H1 (cell line): Measurements from ENCODE around the gene PRSS2. TPM values are rescaled to one million over a fixed set of nuclear protein-coding genes. Genes with fewer than 3 reads are reported as not detected.

Experiments
- CHD7 ChIP-seq: fragments of 300-600 bp; sonication (generic); IDR thresholded peaks from 2 replicates; pipeline ENCODE4 v1.7.1; 2012; ENCODE audit warnings: low read length, moderate library complexity, mild to moderate bottlenecking, inconsistent platforms; ENCODE audit not compliant: insufficient replicate concordance
- HDAC6 ChIP-seq: IDR thresholded peaks from one replicate; pipeline ENCODE4 v1.7.1; 2012; ENCODE audit warnings: low read depth, mild to moderate bottlenecking, inconsistent platforms, low read length, moderate library complexity
- polyA plus RNA-seq, 7 experiments: library from polyadenylated mRNA; depleted of rRNA in 3 of 7; stranded (reverse) in 5 of 7; unstranded in 2 of 7; fragments of >200 nt in 5 of 7; fragments of 200-250 nt in 2 of 7; gene quantifications; 1 replicate in 5 of 7; 2 replicates in 1 of 7; 4 replicates in 1 of 7; pipeline versions ENCODE4 v1.2.1 to v1.2.3, GENCODE V29; 2011 to 2013; ENCODE audit warnings: missing spikeins in 2 of 7, mixed read lengths in 2 of 7
- total RNA-seq: library from RNA; stranded (reverse); fragmentation: NEBNext Ultra II Directional; extraction: Animal tissue kit (Norgen Biotek cat#: 25700); gene quantifications from 2 replicates; pipeline ENCODE4 v1.2.1, GENCODE V29; 2021
- TF ChIP-seq, protein P1 (sequence below), 3 experiments: IDR thresholded peaks; 1 replicate in 2 of 3; 2 replicates in 1 of 3; pipeline versions ENCODE4 v1.5.1 to v1.6.1; 2011; ENCODE audit warnings: low read length in 3 of 3, mild to moderate bottlenecking in 3 of 3, inconsistent platforms in 2 of 3, low read depth in 1 of 3, moderate library complexity in 1 of 3; ENCODE audit not compliant: insufficient read depth in 1 of 3; ENCODE audit errors: control extremely low read depth in 1 of 3

The PRSS2 gene
- total and polyA plus RNA-seq, 2 of the 8 experiments (the other 6 are each of a cell fraction or from before 2014, with no cell fraction given), result not detected

GRCh38 chr7:142787034-142787768 is 16.4 kb downstream of the PRSS2 start (continued):
- no peak for TF ChIP-seq CHD7
- no peak for TF ChIP-seq HDAC6
- TF ChIP-seq, protein P1, sequence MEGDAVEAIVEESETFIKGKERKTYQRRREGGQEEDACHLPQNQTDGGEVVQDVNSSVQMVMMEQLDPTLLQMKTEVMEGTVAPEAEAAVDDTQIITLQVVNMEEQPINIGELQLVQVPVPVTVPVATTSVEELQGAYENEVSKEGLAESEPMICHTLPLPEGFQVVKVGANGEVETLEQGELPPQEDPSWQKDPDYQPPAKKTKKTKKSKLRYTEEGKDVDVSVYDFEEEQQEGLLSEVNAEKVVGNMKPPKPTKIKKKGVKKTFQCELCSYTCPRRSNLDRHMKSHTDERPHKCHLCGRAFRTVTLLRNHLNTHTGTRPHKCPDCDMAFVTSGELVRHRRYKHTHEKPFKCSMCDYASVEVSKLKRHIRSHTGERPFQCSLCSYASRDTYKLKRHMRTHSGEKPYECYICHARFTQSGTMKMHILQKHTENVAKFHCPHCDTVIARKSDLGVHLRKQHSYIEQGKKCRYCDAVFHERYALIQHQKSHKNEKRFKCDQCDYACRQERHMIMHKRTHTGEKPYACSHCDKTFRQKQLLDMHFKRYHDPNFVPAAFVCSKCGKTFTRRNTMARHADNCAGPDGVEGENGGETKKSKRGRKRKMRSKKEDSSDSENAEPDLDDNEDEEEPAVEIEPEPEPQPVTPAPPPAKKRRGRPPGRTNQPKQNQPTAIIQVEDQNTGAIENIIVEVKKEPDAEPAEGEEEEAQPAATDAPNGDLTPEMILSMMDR (IDR thresholded peaks at IDR 0.05; ENCODE audit: control extremely low read depth in 1 of 3, insufficient read depth in 1 of 3, low read depth in 1 of 3, low read length in 3 of 3), result no peak
